Effector memory CD4-positive, alpha-beta T cell (primary cell): Measurements from ENCODE around the gene CBL.

Experiments
- DNase-seq, 3 donors: peaks; one replicate each; pipeline ENCODE4 v3.0.0-alpha.2; 2020
- H3K27ac ChIP-seq: 2 replicates; pipeline ENCODE4 v1.7.0; 2013; ENCODE audit warnings: mild to moderate bottlenecking, low read length, moderate library complexity; ENCODE audit not compliant: insufficient read depth, poor library complexity, severe bottlenecking
- H3K27me3 ChIP-seq: replicated peaks from 2 replicates; pipeline ENCODE4 v1.7.0; 2013; ENCODE audit warnings: mild to moderate bottlenecking, low read length; ENCODE audit not compliant: insufficient read depth, control insufficient read depth, poor library complexity, severe bottlenecking
- H3K36me3 ChIP-seq: 2 replicates; pipeline ENCODE4 v1.7.0; 2013; ENCODE audit warnings: mild to moderate bottlenecking, low read length, moderate library complexity; ENCODE audit not compliant: control insufficient read depth, insufficient read depth
- H3K4me1 ChIP-seq: 2 replicates; pipeline ENCODE4 v1.7.0; 2013; ENCODE audit warnings: low read length, mild to moderate bottlenecking; ENCODE audit not compliant: control insufficient read depth, insufficient read depth, poor library complexity, severe bottlenecking
- H3K4me3 ChIP-seq: 2 replicates; pipeline ENCODE4 v1.7.0; 2013; ENCODE audit warnings: low read length, low read depth, mild to moderate bottlenecking; ENCODE audit not compliant: insufficient read depth, poor library complexity, severe bottlenecking
- H3K9me3 ChIP-seq: 2 replicates; pipeline ENCODE4 v1.7.0; 2013; ENCODE audit warnings: mild to moderate bottlenecking, low read length, moderate library complexity; ENCODE audit not compliant: control insufficient read depth

CBL gene

DNA sequence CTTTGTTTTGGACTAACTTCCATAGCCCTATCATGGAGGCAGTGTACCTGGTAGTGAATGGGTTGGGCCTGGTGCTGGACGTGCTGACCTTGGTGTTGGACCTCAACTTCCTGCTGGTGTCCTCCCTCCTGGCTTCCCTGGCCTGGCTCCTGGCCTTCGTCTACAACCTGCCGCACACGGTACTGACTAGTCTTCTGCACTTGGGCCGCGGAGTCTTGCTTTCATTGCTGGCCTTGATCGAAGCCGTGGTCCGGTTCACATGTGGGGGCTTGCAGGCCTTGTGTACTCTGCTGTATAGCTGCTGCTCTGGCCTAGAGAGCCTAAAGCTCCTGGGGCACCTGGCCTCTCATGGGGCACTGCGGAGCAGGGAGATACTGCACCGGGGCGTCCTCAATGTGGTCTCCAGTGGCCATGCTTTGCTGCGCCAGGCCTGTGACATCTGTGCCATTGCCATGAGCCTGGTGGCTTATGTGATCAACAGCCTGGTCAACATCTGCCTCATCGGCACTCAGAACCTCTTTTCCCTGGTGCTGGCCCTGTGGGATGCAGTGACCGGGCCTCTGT, 129.0 kb downstream of the CBL start:
- Histone ChIP-seq H3K4me1 (peaks cover 18% of the 10 kb centered on the region), H3K27me3 (peaks cover 16% of the 10 kb centered on the region), H3K27ac (peak overlapping the region; percentile 77), H3K4me3 (peak overlapping the region; percentile 93), H3K9me3 (no peaks in the 10 kb centered on the region), H3K36me3 (no peaks in the 10 kb centered on the region)
- no peak for DNase-seq

DNA sequence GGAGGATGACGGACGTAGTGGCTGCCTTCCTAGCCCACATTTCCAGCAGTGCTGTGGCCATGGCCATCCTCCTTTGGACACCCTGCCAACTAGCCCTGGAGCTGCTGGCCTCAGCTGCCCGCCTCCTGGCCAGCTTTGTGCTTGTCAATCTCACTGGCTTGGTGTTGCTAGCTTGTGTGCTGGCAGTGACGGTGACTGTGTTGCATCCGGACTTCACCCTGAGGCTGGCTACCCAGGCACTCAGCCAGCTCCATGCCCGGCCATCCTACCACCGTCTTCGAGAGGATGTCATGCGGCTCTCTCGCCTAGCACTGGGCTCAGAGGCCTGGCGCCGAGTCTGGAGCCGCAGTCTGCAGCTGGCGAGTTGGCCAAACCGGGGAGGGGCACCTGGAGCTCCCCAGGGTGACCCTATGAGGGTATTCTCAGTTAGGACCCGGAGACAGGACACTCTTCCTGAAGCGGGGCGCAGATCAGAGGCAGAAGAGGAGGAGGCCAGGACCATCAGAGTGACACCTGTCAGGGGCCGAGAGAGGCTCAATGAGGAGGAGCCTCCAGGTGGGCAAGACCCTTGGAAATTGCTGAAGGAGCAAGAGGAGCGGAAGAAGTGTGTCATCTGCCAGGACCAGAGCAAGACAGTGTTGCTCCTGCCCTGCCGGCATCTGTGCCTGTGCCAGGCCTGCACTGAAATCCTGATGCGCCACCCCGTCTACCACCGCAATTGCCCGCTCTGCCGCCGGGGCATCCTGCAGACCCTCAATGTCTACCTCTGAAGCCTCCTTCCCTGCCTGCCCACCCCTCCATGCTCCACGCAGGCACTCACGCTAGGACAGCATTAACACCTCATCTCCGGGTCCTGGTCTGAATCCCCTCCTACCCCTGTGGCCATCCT, 129.8 kb downstream of the CBL start:
- H3K4me1 ChIP-seq = peaks cover 24% of the 10 kb centered on the region
- no peak for DNase-seq
- H3K4me3 ChIP-seq = no peak overlapping the region
- H3K36me3 ChIP-seq = no peaks in the 10 kb centered on the region
- H3K27me3 ChIP-seq = peaks cover 23% of the 10 kb centered on the region
- H3K27ac ChIP-seq = no peak overlapping the region
- no peaks in the 10 kb centered on the region for H3K9me3 ChIP-seq

DNA sequence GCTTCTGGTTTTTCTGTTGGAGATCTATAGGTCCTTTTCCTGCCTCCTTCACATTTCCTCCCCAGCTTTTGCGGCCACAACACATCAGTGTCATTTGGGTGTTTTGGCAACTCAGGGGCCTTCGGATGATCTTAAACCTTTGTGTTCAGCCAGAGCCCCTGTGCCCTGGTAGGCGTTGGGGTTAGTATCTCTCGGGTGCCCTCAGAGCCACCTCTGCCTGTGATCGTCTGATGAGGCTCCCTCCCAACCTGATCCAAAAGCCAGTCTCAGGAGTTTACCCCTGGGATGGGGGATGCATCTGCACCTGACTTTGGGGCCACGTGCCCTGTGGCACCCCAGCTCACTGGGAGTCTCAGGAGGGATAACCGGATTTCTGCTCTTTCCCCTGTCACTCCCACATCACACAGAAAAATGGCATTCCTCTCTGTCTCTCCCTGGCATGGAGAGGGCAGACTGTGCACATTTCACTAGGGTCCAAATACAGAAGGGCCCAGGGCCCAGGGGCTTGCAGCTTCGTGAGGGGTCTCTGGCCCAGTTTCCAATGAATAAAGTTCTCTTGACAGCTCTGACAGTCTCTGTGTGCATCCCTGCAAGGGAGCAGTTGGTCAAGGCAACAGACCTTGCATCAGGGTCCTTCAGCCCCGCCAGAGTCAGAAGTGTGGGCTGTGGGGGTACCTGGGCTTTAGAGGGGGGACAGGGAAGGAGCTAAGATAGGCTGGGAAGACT, 130.8 kb downstream of the CBL start:
- Histone ChIP-seq H3K27ac (no peak overlapping the region), H3K4me3 (no peak overlapping the region), H3K9me3 (no peaks in the 10 kb centered on the region), H3K4me1 (peaks cover 24% of the 10 kb centered on the region), H3K36me3 (no peaks in the 10 kb centered on the region), H3K27me3 (peaks cover 33% of the 10 kb centered on the region)
- no peak for DNase-seq

DNA sequence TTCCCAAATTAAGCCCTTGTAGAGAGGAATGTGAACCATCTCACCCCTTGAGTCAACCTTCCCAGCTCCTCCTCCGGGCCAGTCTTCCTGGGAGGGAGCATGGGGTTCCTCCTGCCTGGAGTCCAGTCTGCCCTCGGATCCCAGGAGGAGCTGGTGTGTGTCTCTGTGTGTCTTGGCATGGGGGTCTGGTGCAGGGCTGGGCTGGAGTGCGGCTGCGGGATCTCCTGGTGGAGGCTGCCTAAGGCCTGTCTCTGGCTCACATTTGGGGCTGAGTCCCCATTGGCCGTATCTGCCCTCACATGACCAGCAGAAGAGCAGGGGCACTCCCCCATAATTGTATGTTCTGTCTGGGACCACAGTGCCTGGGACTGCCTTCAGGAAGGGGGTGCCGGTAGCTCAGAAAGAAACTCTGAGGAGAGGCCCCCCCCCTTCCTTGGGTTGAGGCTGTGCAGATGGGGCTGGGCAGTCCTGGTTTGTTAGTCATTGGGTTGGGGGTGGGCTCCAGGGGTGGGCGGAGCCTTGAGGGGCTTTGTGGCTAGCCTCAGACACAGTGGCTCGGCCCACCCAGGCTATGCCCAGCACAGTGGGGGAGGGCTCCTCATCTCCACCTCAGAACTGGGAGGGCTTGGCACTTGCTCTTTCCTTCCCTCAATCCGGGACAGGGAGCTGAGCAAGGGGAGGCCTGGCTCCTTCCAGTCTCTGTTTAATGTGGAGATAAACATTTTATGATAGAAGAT, 131.6 kb downstream of the CBL start:
- Histone ChIP-seq H3K9me3 (no peaks in the 10 kb centered on the region), H3K27me3 (peaks cover 34% of the 10 kb centered on the region), H3K27ac (no peak overlapping the region), H3K4me3 (no peak overlapping the region), H3K4me1 (peaks cover 24% of the 10 kb centered on the region), H3K36me3 (no peaks in the 10 kb centered on the region)
- no peak for DNase-seq

DNA sequence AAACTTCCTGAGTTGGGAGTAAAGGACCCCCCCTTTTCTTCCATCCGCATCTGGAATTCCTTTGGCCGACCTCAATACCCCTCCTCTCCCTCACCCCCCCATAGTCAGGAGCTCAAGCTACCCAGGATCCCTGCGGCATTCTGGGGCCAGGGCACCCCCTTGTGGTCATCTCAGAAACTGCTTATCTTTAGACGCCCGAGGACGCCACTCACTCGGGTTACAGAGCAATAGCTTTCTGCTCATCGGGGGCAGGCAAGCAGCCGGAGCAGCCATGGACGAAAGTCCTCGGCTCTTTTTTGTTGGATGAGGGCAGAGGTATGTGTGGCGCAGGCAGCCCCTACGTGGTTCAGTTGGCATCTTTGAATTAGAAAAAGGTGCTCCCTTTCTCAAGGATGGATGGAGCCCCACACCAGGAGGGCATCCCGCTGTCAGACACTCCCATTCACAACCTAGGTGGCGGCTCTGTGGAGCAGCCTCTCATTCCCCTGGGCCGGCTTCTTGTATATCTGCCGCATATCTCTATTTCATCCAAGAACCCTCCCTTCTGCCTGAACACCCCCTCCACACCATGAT, 132.3 kb downstream of the CBL start:
- Histone ChIP-seq H3K4me1 (peaks cover 24% of the 10 kb centered on the region), H3K4me3 (no peak overlapping the region)

DNA sequence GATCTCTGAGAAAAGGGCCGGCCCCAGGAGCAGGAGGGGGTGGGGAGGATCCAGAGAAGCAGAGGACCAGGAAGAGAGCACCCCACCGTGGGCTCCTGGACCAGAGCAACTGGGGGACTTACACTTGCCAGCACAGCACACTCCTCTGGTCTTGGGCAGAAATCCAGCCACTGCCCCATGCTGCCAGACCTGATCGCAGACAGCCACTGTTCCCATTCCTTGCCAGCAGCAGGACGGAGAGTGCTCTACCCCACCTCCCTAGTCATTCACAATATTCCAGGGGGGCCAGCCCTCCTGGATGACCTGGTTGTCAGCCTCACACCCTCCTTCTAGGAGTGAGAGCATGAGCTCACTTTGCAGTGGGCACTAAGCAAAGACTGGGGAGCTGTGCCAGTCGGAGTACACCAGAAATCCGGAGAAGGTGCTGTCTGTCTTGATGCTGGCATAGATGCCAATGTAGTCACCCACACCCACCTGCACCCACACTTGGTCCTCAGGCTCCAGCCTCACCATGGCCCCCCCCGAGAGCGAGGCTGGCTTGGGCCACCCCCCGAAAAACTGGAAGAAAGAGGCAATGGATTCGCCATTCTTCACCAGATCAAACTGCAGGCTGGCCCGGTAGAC, 132.9 kb downstream of the CBL start:
- peaks cover 34% of the 10 kb centered on the region for H3K27me3 ChIP-seq
- H3K9me3 ChIP-seq = no peaks in the 10 kb centered on the region
- H3K27ac ChIP-seq = no peak overlapping the region
- no peak overlapping the region for H3K4me3 ChIP-seq
- no peaks in the 10 kb centered on the region for H3K36me3 ChIP-seq
- H3K4me1 ChIP-seq = peaks cover 22% of the 10 kb centered on the region
- no peak for DNase-seq

More for the DNA sequence above, 132.3 kb downstream of the CBL start:
- no peaks in the 10 kb centered on the region for H3K36me3 ChIP-seq
- no peaks in the 10 kb centered on the region for H3K9me3 ChIP-seq
- no peak overlapping the region for H3K27ac ChIP-seq
- peaks cover 34% of the 10 kb centered on the region for H3K27me3 ChIP-seq
- peak in 2 of 3 donors; percentile 41 to 52 for DNase-seq

DNA sequence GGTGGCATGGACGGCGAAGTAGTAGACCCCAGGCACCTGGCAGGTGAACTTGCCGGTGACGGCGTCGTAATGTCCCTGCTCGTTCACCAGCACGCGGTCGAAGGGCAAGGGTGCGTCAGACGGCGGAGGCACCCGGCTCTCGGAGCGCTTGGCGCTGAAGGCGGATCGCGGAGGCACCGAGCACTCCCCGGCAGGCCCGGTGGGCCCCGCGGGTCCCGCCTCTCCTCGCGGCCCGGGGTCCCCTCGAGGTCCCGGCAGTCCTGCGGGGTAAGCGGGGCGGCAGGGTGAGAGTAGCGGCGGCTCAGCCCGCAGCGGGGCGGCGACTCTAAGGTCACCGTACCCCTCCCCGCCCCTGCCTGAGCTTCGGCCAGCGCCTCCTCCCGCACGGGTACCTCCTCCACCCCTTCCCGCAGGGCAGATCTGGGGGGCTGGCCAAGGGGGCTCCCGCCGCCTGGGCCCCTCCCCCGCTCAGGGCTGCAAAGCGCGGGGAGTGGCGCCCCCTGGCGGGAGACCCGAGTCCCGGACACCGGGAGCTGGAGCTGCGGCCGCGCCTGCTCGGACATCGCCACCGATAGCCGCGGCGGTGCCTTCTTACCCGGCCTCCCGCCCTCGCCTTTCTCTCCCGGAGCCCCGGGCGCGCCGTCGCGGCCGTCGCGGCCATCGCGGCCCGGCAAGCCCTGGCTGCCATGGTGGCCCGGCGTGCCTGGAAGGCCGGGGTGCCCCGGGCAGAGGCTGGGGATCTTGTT, 133.6 kb downstream of the CBL start:
- peak overlapping the region; percentile 24 for H3K4me3 ChIP-seq
- H3K27ac ChIP-seq = no peak overlapping the region
- H3K9me3 ChIP-seq = no peaks in the 10 kb centered on the region
- H3K27me3 ChIP-seq = peaks cover 34% of the 10 kb centered on the region
- DNase-seq = no peak
- H3K36me3 ChIP-seq = no peaks in the 10 kb centered on the region
- peaks cover 18% of the 10 kb centered on the region for H3K4me1 ChIP-seq

DNA sequence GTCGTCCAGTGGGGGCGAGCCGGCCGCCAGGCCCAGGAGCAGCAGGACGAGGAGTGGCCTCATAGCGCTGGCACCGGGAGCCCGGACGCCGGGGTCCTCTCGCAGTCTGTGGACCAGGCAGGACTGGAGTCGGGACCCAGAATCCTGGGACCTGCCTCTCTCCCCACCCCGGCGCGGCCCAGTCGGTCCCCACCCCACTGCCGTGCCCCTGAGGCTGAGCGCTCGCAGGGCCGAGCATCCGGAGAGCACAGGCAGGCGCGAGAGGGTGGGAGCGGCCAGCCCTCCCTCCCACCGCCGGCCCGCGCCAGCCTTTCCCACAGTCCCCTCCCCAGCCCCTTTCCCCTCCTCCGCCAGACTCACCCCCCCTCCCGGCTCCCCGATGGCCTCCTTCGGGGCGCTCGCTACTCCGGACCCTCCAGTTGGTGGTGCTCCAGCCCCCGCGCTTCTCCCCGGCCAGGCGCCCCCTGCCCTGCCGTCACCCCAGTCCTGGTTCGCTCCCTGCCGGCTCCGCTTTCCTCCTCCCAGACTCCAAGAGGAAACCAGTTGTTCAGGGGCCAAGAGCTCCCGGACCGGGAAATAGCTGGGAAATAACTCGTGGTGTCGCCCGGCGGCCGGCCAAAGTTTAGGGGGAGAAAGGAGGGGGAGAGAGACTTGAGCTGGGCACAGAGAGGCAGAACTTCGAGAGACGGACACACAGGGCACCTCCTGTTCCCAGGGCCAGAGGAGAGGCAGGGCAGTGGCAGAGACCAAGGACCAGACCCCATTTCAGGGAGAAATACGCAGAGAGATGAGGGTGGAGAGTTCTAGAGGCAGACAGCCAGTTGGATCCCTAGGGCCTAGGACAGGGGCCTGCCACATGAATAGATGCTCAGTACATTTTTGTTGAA, 134.4 kb downstream of the CBL start, which contains the start of gene C1QTNF5:
Gene C1QTNF5, minus strand, starts transcription at position 549 of the 887 bp plus-strand sequence. Its CDS starts 486 bp downstream, at position 63.
- Histone ChIP-seq H3K27ac (no peak within 1 kb of the TSS), H3K27me3 (peaks cover 34% of the 10 kb centered on the region), H3K4me3 (peak within 1 kb of the TSS; percentile 24), H3K9me3 (no peaks in the 10 kb centered on the region), H3K36me3 (no peaks in the 10 kb centered on the region), H3K4me1 (peaks cover 14% of the 10 kb centered on the region)
- no peak for DNase-seq
